ENCODE measurements around the gene REXO2.

The REXO2 gene

GRCh38 chr11:114416441-114416961 is 22.8 kb upstream of the REXO2 start:
- H3K4me3 ChIP-seq (replicated peaks in 1 of 2; ENCODE audit: low read depth in 2 of 2, low read length in 2 of 2) = no peak overlapping the region
- DNase-seq (ENCODE audit: low read depth in 2 of 2) = peak in 1 of 2 donors; percentile 68
- TF ChIP-seq, protein P1, sequence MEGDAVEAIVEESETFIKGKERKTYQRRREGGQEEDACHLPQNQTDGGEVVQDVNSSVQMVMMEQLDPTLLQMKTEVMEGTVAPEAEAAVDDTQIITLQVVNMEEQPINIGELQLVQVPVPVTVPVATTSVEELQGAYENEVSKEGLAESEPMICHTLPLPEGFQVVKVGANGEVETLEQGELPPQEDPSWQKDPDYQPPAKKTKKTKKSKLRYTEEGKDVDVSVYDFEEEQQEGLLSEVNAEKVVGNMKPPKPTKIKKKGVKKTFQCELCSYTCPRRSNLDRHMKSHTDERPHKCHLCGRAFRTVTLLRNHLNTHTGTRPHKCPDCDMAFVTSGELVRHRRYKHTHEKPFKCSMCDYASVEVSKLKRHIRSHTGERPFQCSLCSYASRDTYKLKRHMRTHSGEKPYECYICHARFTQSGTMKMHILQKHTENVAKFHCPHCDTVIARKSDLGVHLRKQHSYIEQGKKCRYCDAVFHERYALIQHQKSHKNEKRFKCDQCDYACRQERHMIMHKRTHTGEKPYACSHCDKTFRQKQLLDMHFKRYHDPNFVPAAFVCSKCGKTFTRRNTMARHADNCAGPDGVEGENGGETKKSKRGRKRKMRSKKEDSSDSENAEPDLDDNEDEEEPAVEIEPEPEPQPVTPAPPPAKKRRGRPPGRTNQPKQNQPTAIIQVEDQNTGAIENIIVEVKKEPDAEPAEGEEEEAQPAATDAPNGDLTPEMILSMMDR (IDR thresholded peaks at IDR 0.05; ENCODE audit: low read depth, low read length) = no peak

- TF ChIP-seq, protein P1 (IDR thresholded peaks at IDR 0.05; ENCODE audit: low read depth, low read length) = no peak
- no peak overlapping the region for H3K4me3 ChIP-seq (replicated peaks in 1 of 2; ENCODE audit: low read depth in 2 of 2, low read length in 2 of 2)
- DNase-seq (ENCODE audit: low read depth in 2 of 2) = no peak
Observed at GRCh38 chr11:114426280-114426679, 13.0 kb upstream of the REXO2 start.

DNA sequence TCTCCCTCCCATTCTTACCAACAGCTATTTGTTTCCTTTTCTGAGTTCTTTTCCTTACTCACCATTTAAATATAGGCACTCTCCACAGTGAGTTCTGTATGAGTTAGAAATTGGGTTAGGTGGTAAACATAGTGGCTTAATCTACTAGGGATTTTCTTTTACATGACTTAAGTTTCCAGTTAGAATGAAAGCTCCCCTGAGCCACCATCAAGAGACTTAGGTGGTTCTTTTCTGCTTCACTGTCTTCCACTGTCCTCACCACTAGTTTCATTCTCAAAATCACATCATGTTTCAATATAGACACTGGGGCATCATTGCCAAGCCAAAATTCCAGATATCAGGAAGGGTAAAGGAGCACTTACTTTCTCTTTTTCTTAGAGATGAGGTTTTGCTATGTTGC is 9.0 kb upstream of the REXO2 start:
- no peak for DNase-seq (ENCODE audit: low read depth in 2 of 2)
- H3K4me3 ChIP-seq (replicated peaks in 1 of 2; ENCODE audit: low read depth in 2 of 2, low read length in 2 of 2) = no peak overlapping the region
- TF ChIP-seq, protein P1 (IDR thresholded peaks at IDR 0.05; ENCODE audit: low read depth, low read length) = no peak

- no peak overlapping the region for H3K4me3 ChIP-seq (replicated peaks in 1 of 2; ENCODE audit: low read depth in 2 of 2, low read length in 2 of 2)
- DNase-seq (ENCODE audit: low read depth in 2 of 2) = no peak
- TF ChIP-seq, protein P1 (IDR thresholded peaks at IDR 0.05; ENCODE audit: low read depth, low read length) = no peak
Observed at GRCh38 chr11:114432893-114433292, 6.4 kb upstream of the REXO2 start.

DNA sequence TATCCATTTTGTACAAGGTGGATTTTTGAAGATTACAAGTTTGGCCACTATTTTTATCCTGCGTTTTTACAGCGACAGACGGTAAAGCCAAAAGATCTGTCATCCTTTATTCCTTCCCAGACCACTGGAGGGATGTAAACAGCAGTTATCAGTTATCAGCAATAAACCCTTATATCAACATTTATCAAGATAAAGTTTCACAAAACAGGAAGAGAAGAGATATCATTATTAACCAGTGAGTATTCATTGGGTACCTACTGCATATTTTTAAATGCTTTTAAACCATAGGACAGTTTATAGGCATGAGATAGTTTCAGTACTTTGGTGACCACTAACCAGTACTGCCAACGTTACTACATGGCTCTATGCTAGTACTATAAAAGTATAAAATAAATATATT is 5.9 kb upstream of the REXO2 start:
- no peak overlapping the region for H3K4me3 ChIP-seq (replicated peaks in 1 of 2; ENCODE audit: low read depth in 2 of 2, low read length in 2 of 2)
- TF ChIP-seq, protein P1 (IDR thresholded peaks at IDR 0.05; ENCODE audit: low read depth, low read length) = no peak
- no peak for DNase-seq (ENCODE audit: low read depth in 2 of 2)

GRCh38 chr11:114438303-114438702 is 964 bp upstream of the REXO2 start:
- no peak overlapping the region for H3K4me3 ChIP-seq (replicated peaks in 1 of 2; ENCODE audit: low read depth in 2 of 2, low read length in 2 of 2)
- TF ChIP-seq, protein P1 (IDR thresholded peaks at IDR 0.05; ENCODE audit: low read depth, low read length) = no peak
- peak in 1 of 2 donors; percentile 19 for DNase-seq (ENCODE audit: low read depth in 2 of 2)
